Tibial nerve (tissue), 4 donors: ENCODE data around the gene COL1A2.

ENCODE experiments used
- EP300 ChIP-seq, 2 donors: sonication (generic); formaldehyde crosslinking; IDR thresholded peaks; one replicate each; pipeline ENCODE4 v1.6.1; 2017; ENCODE audit warnings: antibody characterized with exemption in 2 of 2, mild to moderate bottlenecking in 1 of 2
- TF ChIP-seq, protein P1 (sequence below), 5 experiments: fragments of 200-600 bp in 3 of 5; fragments of 450-650 bp in 2 of 5; sonication (generic) in 3 of 5; IDR thresholded peaks; one replicate each; pipeline ENCODE4 v1.5.1; 2016 to 2019; ENCODE audit warnings: antibody characterized with exemption in 5 of 5, mild to moderate bottlenecking in 3 of 5, moderate library complexity in 2 of 5

DNA sequence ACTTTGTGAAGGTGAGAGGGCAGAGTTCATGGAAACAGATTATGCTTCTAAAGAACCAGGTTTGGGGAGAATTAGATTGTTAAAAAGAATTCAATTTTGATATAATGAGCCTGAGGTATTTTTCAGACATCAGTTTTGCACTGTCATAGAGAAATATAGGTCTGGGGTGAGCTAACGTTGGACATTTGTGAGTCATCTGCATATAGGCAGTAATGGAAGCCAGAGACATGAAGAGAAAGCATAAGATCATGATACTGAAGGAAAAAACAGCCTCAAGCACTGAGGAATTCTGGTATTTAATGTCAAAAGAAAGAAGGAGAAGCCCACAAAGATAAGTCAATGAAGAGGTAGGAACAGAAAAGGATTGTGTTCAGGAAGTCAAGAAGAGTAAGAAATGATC is 32.4 kb upstream of the COL1A2 start:
- TF ChIP-seq, protein P1, sequence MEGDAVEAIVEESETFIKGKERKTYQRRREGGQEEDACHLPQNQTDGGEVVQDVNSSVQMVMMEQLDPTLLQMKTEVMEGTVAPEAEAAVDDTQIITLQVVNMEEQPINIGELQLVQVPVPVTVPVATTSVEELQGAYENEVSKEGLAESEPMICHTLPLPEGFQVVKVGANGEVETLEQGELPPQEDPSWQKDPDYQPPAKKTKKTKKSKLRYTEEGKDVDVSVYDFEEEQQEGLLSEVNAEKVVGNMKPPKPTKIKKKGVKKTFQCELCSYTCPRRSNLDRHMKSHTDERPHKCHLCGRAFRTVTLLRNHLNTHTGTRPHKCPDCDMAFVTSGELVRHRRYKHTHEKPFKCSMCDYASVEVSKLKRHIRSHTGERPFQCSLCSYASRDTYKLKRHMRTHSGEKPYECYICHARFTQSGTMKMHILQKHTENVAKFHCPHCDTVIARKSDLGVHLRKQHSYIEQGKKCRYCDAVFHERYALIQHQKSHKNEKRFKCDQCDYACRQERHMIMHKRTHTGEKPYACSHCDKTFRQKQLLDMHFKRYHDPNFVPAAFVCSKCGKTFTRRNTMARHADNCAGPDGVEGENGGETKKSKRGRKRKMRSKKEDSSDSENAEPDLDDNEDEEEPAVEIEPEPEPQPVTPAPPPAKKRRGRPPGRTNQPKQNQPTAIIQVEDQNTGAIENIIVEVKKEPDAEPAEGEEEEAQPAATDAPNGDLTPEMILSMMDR (IDR thresholded peaks at IDR 0.05), result no peak
- TF ChIP-seq EP300 (IDR thresholded peaks at IDR 0.05), result no peak
